GM18861 (cell line): ENCODE measurements around the gene TEKT3.

Experiments
- ATAC-seq: cut with Tn5 transposase; IDR thresholded peaks from one replicate; pipeline ENCODE4 v1.9.1; 2021; ENCODE audit not compliant: unreplicated experiment

The TEKT3 gene

DNA sequence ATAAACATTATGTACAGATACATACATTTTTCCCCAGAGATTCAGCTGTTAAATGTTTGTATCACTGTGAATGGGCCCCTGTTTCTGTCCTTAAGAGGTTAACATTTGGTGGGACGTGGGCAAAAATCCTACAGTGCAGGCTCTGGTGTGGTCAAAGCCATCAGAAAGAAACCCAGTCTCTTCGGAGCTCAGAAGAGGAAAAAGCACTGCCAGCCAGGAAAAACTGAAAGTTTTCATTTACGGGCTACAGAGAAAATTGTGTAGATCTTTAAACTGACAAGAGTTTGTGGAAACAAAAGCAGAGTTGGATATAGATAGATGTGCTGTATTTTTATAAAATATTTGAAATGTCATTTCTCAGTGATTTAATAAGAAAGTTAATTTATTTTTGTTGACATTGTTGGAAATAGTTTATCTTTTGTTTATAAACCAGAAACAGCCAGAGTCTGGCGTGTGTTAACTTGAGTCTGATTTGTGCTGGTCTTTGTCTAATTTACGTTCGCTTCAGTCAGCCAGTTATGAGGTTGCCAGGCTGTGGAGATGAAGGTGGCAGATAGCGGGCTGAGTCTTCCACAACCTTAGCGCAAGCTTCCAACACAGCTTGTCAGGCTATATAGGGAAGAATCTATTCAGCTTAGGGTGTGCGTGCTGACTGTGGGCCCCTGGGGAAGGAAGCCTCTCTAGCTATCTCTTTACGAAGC, 9.5 kb upstream of the TEKT3 start:
- no peak for ATAC-seq

DNA sequence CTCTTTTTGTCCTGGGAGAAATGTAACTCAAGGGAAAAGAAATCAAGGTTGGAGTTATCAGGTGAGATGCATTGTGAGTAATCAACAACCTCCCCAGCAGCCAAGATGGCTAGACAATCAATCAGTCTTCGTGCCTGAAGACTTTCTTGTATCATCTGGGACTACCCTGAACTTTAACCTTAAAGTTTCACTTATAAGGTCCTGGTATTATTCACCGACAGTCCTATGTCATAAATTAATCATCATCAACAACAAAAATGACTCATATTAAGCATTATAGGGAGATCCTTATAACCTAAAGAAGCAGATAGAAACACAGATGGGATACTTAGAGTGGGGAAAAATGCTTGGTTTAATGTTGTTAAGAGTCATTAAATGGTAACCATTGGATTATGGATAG, 7.7 kb upstream of the TEKT3 start:
- ATAC-seq: no peak

DNA sequence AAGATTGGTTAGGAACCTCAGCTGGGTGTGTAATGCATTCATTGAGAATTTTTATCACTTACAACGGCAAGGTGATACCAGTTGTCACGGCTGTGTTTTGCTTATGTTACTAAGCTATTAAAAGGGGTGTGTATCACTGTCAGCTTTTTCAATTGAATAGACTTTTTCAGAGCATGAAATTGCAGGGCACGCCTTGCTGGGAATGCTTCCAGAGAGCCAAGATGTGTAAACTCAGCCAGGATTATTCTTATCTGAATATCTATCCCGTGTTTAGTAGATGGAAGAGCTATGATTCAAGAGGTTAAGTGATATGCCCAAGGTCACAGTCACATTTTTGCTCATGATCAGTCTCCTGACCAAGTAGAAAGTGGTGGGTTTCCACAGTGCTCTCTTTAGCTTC, 6.6 kb upstream of the TEKT3 start:
- no peak for ATAC-seq

DNA sequence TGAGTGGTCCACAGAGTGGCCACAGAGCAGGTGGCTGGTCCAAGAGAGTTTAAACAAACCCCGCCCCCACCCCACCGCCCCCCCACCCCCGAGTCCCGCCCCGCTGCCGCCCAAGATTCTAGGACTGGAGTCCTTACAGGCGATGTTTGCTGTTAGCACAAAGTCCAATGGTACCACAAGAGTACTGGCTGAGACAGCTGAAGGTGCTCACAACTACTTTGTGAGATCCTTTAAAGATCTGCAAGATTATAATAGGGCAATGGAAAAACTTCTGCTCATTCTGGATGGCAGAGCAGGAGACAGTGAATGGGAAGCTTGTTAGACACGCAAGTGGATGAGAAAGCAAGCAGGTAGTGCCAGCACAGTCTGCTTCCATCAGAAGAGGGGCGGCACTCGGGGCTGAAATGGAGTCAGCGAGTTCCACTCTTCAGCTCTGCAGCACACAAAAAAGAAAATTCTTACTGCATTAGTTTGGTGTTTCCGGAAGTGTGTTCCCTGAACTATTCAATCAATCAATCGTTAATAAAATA, 4.7 kb upstream of the TEKT3 start:
- no peak for ATAC-seq

DNA sequence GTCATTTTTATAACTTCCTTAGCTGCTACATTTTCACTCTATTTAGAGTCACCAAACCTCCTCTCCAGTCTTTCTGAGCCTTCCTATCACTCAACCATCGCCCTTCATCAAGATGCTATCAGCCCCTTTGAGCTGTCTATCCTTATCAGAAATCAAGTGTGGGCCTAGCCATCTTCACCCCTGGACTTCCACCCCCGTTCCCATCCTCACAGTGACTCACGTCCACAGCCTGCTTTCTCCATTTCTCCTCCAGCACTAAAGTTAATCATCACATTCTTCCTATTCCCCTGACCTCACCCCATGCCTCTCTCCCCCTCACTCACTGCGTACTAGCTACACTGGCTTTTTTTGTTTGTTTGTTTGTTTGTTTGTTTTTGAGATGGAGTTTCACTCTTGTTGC, 2.4 kb upstream of the TEKT3 start:
- no peak for ATAC-seq

DNA sequence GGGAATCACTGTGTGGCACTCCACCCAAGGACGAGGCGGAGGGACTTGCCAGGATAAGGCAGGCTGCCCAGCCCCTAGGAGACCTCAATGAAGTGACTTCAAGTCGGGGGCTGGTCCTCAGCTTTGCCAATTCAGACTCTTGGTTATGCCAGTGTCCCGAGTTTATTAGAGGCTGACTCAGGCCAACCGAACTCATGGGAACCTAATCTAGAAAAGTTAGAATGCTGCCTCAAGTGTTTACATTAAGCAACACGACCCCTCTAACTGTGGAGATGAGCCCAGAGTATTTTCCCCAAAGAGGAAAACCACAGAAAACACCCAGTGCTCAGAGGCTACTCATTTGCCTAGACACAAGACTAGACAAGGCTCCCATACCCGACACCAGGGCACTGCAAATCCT, 1.1 kb upstream of the TEKT3 start:
- ATAC-seq: no peak

DNA sequence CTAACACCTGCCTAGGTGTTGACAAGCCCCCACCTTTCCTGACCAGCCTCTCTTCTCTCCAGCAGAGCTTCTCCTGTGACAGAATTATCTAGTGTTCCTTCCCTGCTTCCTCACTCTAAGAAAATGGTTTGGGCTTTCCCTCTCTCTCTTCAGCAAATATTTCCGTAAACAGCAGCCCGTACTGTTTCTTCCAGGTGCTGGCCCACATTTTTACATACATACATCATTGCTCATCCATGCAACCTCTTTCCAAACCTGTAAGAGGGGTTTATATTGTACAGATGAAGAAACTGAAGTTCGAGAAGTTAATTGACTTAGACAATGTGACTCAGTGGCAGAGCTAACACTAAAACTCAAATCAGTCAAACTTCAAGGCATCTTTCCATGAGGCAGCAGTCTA, 569 bp upstream of the TEKT3 start:
- no peak for ATAC-seq

DNA sequence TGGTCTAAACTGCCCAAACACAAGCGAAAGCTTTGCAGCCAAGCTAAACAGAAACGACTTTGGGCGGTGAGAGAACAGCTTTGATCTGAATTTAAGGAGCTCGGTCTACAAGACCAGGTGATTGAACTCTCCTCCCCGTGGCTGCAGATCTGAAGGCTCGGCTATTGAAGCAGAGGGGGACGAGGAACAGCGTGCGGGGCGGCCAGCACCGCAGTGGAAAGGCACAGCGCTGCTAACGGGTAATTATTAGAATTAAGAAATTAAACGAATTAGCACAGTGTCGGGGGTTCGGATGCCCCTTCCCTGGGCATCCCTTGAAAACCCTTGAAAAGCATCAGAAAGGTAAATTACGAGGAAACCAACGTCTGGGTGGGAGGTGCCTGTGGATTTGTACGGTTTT, 431 bp downstream of the TEKT3 start:
- ATAC-seq: no peak

DNA sequence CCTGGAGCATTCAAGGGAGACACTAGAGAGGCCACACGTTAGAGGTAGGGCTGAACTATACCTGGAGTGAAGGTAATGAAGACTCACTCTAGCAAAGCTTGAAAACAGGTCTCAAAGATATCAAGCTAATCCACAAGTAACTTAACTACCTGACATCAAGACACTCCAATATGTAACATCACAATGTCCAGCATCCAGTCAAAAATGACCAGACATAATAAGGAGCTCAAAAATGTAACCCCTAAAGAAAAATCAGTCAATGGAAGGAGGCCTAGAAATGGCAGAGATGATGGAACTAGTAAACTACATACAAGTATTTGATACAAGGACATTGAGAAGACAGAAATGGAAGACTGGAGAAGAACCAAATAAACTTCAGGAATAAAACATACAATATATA, 6.0 kb downstream of the TEKT3 start:
- no peak for ATAC-seq

DNA sequence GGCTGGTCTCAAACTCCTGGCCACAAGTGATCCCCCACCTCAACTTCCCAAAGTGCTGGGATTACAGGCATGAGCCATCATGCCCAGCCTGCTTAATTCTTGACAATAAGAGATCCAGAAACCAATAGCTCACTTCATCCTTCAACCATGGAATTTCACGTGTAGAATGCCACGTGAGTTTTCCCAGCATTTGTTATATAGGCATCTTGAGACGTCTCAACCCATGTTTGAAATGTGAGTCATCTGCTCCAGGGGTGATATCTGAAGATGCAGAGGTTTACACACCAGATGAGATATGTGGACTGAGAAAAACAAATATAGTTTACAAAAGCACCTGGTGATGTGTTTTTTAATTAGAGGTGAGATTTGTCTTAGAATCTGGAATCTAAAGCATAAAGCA, 7.1 kb downstream of the TEKT3 start:
- ATAC-seq: no peak

DNA sequence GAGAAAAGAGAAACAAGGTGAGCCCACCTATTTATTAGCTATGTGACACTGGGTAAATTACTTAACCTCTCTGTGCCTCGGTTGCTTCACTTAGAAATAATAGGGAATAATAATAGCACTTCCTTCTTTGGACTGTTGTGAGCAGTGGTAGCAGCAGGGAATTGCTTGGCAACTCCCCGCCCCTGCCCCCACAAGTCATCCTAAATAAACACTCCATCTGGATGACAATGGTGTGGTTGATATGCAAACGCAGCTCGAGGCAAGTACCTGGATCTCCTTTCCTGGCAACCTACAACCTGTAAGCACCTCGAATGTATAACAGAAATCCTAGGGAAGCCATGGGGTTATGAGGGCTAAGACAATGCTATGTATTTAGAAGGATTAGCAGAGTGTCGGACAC, 9.1 kb downstream of the TEKT3 start:
- ATAC-seq: no peak

DNA sequence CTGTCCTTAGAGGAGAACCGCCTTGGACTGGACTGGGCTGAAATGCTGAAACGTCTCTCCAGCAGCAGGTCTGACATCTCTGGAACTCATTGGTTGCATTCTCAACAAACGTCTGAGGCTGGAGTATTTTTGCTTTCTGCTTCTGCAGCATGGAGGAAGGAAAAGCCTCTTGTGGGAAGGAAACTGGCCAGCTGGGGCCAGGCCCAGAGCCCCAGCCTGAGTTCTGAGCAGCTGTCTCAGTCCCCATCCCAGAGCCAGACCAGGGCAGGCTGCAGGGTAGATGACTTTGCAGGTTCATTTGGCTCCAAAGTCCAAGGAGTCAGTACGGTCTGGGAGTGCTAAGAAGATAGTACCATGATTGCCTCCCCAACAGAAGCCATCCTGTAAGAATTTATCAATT, 18.3 kb downstream of the TEKT3 start:
- no peak for ATAC-seq

DNA sequence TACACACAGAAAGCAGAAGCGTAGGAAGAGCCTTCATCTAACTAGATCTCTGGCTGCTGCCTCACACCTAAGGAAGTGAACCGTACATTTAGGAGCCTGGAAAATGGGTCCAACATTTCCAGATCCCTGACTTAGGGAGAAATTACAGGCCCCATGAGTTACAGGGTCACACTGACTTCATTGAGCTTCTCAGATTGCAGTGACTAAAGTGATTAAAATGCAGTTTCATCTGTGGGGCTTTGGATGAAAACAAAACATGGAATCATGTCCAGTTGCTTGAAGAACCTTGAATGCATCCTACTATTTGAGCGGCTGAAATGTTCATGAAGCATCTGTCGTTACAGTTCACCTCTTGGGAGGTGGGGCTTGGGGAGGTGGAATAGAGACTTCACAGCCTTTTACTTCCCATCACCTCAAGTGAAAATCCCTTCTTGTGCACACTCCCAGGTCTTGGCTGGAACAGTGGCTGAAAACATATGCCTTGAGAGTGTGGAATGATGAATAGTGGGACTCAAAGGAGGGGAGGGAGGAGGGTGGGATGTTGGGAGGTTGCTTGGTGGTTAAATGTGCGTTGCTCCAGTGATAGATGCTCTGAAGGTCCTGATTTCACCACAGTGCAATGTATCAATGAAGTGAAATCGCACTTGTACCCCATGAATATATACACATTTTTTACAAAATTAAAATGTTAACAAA, 19.7 kb downstream of the TEKT3 start:
- no peak for ATAC-seq

DNA sequence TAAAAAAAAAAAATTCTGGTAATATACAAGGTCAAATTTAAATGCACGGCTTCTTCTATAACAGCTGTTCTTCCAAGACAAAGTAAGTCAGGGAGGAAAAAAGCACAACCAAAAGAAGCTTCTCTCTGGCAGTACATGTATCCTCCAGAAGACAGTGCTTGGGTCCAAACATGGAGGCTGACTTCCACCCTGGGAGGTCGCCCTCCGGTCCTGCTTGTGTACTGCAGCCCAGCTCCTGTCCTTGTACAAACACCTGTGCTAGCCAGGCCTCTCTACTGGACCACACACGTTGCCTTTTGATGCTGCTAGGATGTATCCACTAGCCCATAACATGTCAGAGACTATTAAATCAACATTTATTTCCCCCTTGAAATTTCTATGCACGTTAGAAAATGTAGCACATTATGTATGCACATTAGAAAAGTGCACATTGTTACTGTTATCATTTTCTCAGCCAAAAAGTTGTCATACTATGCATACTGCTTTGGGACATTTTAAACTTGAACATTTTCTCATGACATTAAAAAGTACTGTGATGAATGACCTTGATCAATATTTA, 21.9 kb downstream of the TEKT3 start:
- no peak for ATAC-seq

DNA sequence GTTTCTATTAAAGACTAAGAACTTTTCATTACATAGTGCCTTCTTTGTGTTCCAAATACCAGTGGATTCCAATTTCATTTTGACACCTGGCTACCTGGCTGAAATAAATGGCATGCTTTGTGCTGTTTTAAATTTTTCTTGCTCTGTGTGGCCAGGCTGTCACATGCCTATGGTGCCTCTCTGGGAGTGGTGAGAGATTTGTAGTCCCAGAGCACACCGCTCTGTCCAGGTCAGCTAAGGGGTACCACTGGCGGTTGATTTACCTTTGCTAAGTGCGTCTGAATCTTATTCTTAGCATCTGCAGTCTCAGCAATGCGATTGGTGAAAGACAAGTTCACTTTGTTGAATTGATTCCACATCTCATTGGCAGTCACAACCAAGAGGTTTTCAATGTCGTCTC, 29.4 kb downstream of the TEKT3 start:
- no peak for ATAC-seq

DNA sequence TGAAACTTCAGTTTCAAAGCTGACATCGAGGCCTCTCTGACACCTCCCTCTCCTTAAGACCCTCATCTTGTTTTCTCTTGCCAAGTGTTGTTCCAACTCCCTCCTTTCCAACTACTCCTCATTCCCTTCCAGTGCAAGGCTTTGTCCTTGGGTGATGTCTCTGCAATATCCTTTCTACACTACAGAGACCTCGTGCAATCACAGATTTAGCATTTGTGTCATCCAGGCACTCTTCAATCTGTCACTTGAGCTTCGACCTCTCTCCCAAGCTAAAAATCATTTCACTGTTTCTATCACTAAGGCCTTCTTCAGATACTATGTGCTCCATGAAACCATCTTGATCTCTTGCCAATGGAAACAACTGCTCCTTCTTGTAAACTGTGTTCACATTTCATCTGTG, 31.6 kb downstream of the TEKT3 start:
- no peak for ATAC-seq

DNA sequence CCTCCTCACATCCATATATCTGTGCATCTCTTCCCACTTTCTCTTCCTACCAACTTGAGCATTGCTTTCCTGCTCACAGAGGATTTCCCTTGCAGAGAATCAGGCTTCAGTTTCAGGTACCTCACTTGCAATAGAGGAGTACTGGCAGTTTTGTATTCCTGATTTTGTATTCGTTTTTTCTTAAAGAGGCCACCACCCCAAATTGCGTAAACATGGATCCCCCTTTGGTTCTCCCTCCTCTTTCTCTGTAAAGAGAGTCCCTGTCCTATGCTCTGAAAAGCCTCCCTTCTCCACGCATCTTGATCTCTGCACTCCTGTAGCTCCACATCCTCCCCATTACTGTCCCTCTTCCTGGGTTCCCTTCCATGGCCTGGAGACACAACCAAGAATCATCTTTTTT, 32.2 kb downstream of the TEKT3 start:
- no peak for ATAC-seq

DNA sequence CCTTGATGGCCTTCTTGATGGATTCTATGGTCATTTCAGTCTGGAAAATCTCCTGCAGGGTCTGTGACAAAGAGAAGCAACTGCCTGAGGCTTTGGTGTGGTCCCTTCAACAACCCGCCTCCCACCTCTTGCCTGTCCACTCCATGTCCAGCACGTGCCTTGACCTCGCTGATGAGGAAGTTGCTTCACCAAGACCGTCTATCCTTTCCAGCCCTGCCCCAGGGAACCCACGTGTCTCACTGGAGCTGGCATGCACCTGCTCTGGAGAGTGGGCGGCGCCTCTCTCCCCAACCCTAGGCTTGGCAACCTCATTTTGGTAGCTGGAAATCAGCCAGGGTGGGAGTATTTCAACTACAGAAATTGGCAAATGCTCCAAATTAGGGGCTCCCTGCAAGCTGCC, 32.6 kb downstream of the TEKT3 start:
- ATAC-seq: no peak

DNA sequence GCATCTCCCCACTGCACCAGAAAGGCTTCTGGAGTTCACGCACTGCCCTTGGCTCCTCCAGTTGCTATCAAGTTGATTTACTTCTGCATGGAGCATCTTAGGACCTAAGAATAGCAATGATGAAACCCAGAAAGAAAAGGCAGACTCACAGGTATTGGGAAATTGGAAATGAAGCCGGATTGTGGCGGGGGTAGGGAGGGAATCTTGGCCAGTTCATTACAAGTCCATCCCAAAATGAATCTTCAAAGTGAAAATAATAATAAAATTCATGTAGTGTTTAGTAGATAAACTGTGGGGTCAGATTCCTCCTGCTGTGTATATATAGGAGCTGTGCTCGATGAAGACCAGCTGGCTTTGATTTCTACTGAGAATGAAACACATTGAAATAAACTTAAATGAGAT, 33.7 kb downstream of the TEKT3 start:
- ATAC-seq: no peak

DNA sequence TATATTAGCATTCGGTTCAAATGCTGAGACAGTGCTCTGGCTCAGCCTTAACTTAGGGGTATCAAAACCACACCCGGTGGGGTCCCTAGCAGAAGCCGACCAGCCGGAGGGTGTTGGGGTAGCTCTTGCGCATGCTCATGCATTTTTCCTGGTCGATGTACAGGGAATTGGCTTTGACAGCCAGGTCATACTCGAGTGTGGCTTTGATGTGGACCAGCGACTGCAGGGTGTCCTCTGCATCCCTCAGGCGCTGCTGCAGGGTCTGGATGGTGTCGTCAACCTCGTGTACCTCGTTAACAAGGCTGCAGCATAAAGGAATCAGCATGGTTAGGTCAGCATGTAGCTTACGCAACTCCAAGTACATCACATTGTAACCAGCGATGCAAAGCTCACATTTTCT, 37.5 kb downstream of the TEKT3 start:
- ATAC-seq: no peak

DNA sequence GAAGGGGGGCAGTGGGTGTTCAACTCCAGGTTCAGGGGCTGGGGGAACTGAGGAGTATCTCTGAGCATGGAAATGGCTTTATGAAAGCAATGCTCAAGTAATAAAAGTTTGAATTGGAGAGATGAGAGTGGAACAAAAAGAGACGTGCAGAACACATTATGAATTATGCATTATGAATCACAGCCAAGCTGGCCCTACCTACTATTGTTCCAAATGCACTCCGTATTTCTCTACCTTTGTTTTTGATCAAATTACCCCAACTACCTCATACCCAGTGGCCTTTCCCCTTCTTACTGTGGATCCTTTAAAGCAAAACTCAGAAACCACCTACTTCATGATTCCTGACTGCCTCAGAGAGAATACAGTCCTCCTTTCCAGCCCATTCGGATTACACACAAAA, 38.1 kb downstream of the TEKT3 start:
- no peak for ATAC-seq

DNA sequence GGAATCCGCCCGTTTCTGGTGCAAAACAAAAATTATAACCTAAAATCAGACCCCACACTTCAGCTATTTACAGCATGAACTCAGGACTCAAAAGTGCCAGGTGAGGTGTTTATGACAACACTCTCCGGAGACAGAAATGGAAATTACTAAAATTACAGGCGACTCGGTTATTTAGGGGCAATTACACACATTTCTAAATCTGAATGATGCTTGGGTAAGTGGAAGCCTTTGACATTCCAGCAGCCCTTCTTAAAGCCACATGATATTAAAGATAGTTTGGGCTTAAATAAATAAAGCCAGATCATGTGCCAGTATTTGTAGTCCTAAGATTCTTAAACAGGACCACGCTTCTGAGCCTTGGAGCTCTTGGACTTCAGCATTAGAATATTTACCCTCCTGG, 39.6 kb downstream of the TEKT3 start:
- no peak for ATAC-seq
